Omental fat pad (tissue), 4 donors: ENCODE measurements around the gene GGTLC3. TPM values are rescaled to one million over a fixed set of nuclear protein-coding genes. Genes with fewer than 3 reads are reported as not detected.
"Not testable (repeated sequence)": the region's sequence is repeated elsewhere in the genome, so short reads cannot be mapped to it uniquely, and the experiment has no call there.

Experiments used
- ATAC-seq: fragments of 150-250 bp; one replicate; pipeline ENCODE4 v1.9.1; 2016; ENCODE audit warnings: mild to moderate bottlenecking, moderate library complexity; ENCODE audit not compliant: low FRiP score
- DNase-seq: peaks from one replicate; pipeline ENCODE4 v3.0.0-alpha.2; 2019; ENCODE audit warnings: low spot score
- total RNA-seq, 4 donors: library from RNA; depleted of rRNA; stranded (reverse); fragments of >200 nt; gene quantifications; one replicate each; pipeline ENCODE4 v1.1.0, GENCODE V29; 2016

Gene GGTLC3
- not detected for total RNA-seq

GRCh38 chr22:18518061-18518460 lies at the start of gene GGTLC3:
Gene GGTLC3 (minus strand): TSS chr22:18518161. CDS start chr22:18517897, 264 bp downstream.
- not testable (repeated sequence) for ATAC-seq, DNase-seq

- DNase-seq, ATAC-seq: not testable (repeated sequence)
Measured at GRCh38 chr22:18560099-18560974, 42.4 kb upstream of the GGTLC3 start.

GRCh38 chr22:18558939-18559338 lies 41.0 kb upstream of the GGTLC3 start:
- not testable (repeated sequence) for DNase-seq
- ATAC-seq = peak; percentile 38

- not testable (repeated sequence) for DNase-seq
- peak; percentile 83 for ATAC-seq
Measured at GRCh38 chr22:18558516-18558915, 40.6 kb upstream of the GGTLC3 start.

- DNase-seq, ATAC-seq: not testable (repeated sequence)
Measured at GRCh38 chr22:18554280-18555256, 36.6 kb upstream of the GGTLC3 start.

- not testable (repeated sequence) for ATAC-seq
Measured at GRCh38 chr22:18552839-18553597, 35.1 kb upstream of the GGTLC3 start.

GRCh38 chr22:18551046-18551445 lies 33.1 kb upstream of the GGTLC3 start:
- not testable (repeated sequence) for DNase-seq, ATAC-seq

More at GRCh38 chr22:18552839-18553597, 35.1 kb upstream of the GGTLC3 start:
- not testable (repeated sequence) for DNase-seq

GRCh38 chr22:18549458-18550179 lies 31.7 kb upstream of the GGTLC3 start:
- not testable (repeated sequence) for ATAC-seq, DNase-seq

- DNase-seq, ATAC-seq: not testable (repeated sequence)
Measured at GRCh38 chr22:18544615-18545014, 26.7 kb upstream of the GGTLC3 start.

- not testable (repeated sequence) for ATAC-seq, DNase-seq
Measured at GRCh38 chr22:18543400-18543799, 25.4 kb upstream of the GGTLC3 start.

- not testable (repeated sequence) for DNase-seq, ATAC-seq
Measured at GRCh38 chr22:18539994-18540393, 22.0 kb upstream of the GGTLC3 start.

- DNase-seq, ATAC-seq: not testable (repeated sequence)
Measured at GRCh38 chr22:18534315-18534714, 16.4 kb upstream of the GGTLC3 start.

- DNase-seq, ATAC-seq: not testable (repeated sequence)
Measured at GRCh38 chr22:18533633-18534032, 15.7 kb upstream of the GGTLC3 start.

- not testable (repeated sequence) for DNase-seq
- ATAC-seq = peak; percentile 33
Measured at GRCh38 chr22:18529416-18530145, 11.6 kb upstream of the GGTLC3 start.

GRCh38 chr22:18528597-18529415 lies 10.8 kb upstream of the GGTLC3 start:
- ATAC-seq (peak; percentile 94), DNase-seq (peak; percentile 86)

- not testable (repeated sequence) for ATAC-seq, DNase-seq
Measured at GRCh38 chr22:18527752-18528596, 10.0 kb upstream of the GGTLC3 start, which contains the start of gene TMEM191B. Gene TMEM191B (plus strand): TSS chr22:18527802. CDS start chr22:18527981, 179 bp downstream.
